Progenitor cell of endocrine pancreas (in vitro differentiated cells): Measurements from ENCODE around the gene PRKN. TPM values are rescaled to one million over a fixed set of nuclear protein-coding genes. Genes with fewer than 3 reads are reported as not detected.

Source experiments
- DNase-seq: peaks from one replicate; pipeline ENCODE4 v3.0.0; 2021; ENCODE audit warnings: low spot score; ENCODE audit not compliant: unreplicated experiment
- H3K27ac Mint-ChIP-seq: 2 replicates; pipeline ENCODE4 v1.8.0; 2021; ENCODE audit warnings: mild to moderate bottlenecking, moderate library complexity, mixed read lengths
- H3K27me3 Mint-ChIP-seq: 2 replicates; pipeline ENCODE4 v1.8.0; 2021; ENCODE audit warnings: mixed read lengths
- H3K36me3 Mint-ChIP-seq: 2 replicates; pipeline ENCODE4 v1.8.0; 2022; ENCODE audit warnings: mixed read lengths; ENCODE audit not compliant: insufficient read depth
- H3K4me1 Mint-ChIP-seq: 2 replicates; pipeline ENCODE4 v1.8.0; 2021; ENCODE audit warnings: low read depth, mixed read lengths
- H3K4me3 Mint-ChIP-seq: 2 replicates; pipeline ENCODE4 v1.8.0; 2021; ENCODE audit warnings: low read depth, mild to moderate bottlenecking, moderate library complexity, mixed read lengths
- H3K9me3 Mint-ChIP-seq: 2 replicates; pipeline ENCODE4 v1.8.0; 2021; ENCODE audit warnings: low read depth, mixed read lengths
- total RNA-seq: library from RNA; stranded (reverse); gene quantifications from 2 replicates; pipeline ENCODE4 v1.2.1, GENCODE V29; 2021
- TF ChIP-seq, protein P1 (sequence below): fragments of 200-600 bp; sonication (generic); IDR thresholded peaks from one replicate; pipeline ENCODE4 v1.5.0; 2021; ENCODE audit warnings: antibody characterized with exemption, mild to moderate bottlenecking; ENCODE audit not compliant: unreplicated experiment

Gene PRKN
- total RNA-seq, 1 donor from 2014 or later: 4.6 TPM

DNA sequence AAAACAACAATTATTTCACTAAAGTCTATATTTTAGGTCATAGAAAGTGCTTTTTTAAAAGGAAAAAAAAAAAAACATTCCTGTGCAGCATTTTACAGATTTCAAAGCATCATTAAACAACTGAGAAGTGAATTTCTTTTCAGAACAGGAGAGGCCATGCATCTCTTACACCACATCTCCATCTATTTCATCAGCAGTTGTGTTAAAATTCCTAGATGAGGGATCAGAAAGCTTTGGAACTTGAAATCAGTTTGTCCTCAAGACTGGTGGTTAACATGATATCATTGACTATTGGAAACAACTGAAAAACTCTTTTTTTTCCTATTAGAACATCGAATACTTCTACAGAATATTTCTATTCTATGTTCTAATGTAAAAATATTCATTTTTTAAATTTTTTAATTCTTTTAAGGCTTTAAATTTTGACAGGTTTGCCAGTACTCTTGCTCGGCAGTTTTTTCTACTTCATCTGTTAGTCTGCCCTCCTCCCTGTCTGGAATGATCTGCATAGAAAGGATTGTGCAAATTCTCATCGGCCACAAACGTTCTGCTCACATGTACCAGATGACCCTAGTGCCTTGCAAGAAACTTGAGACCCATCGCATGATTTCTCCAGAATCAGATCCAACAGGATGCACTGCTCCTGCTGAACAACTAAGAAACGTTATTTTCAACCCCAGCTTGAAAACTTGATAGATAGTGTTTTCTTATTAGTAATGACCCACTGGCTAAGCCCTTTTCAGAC, 1042.7 kb downstream of the PRKN start:
- Mint-ChIP-seq H3K27ac (no peak overlapping the region), H3K27me3 (no peaks in the 10 kb centered on the region), H3K4me3 (no peak overlapping the region), H3K9me3 (no peaks in the 10 kb centered on the region), H3K4me1 (no peaks in the 10 kb centered on the region), H3K36me3 (no peaks in the 10 kb centered on the region)
- TF ChIP-seq, protein P1, sequence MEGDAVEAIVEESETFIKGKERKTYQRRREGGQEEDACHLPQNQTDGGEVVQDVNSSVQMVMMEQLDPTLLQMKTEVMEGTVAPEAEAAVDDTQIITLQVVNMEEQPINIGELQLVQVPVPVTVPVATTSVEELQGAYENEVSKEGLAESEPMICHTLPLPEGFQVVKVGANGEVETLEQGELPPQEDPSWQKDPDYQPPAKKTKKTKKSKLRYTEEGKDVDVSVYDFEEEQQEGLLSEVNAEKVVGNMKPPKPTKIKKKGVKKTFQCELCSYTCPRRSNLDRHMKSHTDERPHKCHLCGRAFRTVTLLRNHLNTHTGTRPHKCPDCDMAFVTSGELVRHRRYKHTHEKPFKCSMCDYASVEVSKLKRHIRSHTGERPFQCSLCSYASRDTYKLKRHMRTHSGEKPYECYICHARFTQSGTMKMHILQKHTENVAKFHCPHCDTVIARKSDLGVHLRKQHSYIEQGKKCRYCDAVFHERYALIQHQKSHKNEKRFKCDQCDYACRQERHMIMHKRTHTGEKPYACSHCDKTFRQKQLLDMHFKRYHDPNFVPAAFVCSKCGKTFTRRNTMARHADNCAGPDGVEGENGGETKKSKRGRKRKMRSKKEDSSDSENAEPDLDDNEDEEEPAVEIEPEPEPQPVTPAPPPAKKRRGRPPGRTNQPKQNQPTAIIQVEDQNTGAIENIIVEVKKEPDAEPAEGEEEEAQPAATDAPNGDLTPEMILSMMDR: no peak
- no peak for DNase-seq

DNA sequence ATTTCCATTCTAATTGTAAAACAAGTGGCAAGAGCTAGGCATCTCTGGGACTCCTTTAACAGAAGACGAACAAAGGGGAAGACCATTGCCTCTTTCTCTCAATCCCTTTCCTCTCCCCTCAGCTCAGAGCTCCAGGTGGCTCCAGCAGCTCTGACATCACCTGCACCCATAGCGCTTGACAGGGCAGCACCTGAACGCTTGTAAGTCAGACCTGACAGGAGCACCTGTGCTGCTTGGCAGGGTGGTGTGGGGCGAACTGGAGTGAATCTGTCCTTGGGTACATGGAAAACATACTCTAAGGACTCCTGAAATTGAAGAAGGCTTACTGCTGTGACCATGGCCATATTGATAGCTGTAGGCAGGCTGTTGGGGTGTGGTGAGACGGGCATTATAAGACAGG, 1044.2 kb downstream of the PRKN start:
- H3K27ac Mint-ChIP-seq: no peak overlapping the region
- no peak overlapping the region for H3K4me3 Mint-ChIP-seq
- no peak for DNase-seq
- no peaks in the 10 kb centered on the region for H3K36me3 Mint-ChIP-seq
- no peaks in the 10 kb centered on the region for H3K27me3 Mint-ChIP-seq
- TF ChIP-seq, protein P1: no peak
- no peaks in the 10 kb centered on the region for H3K4me1 Mint-ChIP-seq
- no peaks in the 10 kb centered on the region for H3K9me3 Mint-ChIP-seq

DNA sequence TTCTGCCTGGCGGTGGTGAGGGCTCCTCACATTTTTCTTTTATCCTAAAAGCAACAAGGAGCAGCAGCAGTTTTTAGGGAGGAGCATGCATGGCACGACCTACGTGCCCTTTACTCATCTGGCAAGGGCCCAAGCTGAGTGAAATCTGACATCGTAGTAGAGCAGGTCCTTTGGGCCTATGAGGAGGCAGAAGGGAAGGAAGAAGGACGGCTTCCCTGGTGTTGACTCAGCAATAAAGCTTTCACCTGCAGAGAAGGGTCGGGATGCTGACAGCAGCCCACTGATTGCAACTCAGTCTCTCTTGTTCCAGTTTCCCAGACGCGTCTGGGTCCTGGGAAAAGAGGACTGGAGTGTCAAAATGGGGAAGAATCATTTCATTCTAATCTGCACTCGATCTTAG, 1044.6 kb downstream of the PRKN start:
- no peaks in the 10 kb centered on the region for H3K9me3 Mint-ChIP-seq
- TF ChIP-seq, protein P1: no peak
- H3K27me3 Mint-ChIP-seq: no peaks in the 10 kb centered on the region
- H3K36me3 Mint-ChIP-seq: no peaks in the 10 kb centered on the region
- no peak overlapping the region for H3K4me3 Mint-ChIP-seq
- no peaks in the 10 kb centered on the region for H3K4me1 Mint-ChIP-seq
- no peak overlapping the region for H3K27ac Mint-ChIP-seq
- DNase-seq: no peak

DNA sequence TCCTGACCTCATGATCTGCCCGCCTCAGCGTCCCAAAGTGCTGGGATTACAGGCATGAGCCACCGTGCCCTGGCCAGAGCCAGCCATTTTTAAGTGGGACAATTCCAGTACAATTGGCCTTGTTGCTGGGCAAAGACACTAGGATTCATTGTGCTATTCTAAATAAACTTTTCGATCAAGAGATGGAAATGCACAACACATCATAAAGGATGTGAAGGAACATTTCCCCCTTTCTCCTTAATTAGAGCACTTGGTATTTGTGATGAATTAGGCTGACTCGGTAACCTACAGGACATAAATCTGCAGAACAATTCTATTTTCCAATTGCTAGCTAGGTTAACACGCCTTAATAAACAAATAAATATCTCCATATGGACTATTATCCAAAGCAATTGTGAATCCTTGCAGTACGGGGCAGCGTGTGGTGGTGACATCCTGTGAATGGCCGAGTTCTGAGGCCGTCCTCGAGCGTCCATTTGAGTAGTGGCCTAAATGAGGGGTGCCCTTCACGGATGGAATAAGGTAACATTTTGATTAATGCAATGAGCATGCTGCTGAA, 1047.5 kb downstream of the PRKN start:
- no peaks in the 10 kb centered on the region for H3K9me3 Mint-ChIP-seq
- H3K27me3 Mint-ChIP-seq: no peaks in the 10 kb centered on the region
- no peaks in the 10 kb centered on the region for H3K36me3 Mint-ChIP-seq
- no peak overlapping the region for H3K4me3 Mint-ChIP-seq
- TF ChIP-seq, protein P1: no peak
- no peaks in the 10 kb centered on the region for H3K4me1 Mint-ChIP-seq
- no peak for DNase-seq
- H3K27ac Mint-ChIP-seq: no peak overlapping the region

DNA sequence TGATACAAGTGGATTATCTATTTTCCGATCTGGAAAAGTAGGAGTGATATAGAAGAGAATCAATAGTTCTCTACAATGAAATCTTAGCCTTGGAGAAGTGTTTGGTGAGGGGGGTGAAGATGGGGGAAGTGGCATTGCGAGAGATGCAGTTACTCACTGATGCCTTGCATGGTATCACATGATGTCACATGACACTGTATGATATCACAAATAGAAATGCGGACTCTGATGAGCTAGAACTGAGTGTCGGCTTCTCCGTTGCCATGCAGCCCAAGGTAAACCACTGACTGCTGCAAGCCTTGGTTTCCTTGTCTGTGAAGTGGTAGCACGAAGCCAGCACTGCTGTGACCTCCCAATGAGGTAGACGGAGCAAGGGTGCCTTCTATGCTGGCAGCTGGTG, 1050.4 kb downstream of the PRKN start:
- H3K4me1 Mint-ChIP-seq: no peaks in the 10 kb centered on the region
- DNase-seq: no peak
- no peaks in the 10 kb centered on the region for H3K27me3 Mint-ChIP-seq
- H3K36me3 Mint-ChIP-seq: no peaks in the 10 kb centered on the region
- H3K27ac Mint-ChIP-seq: no peak overlapping the region
- no peak overlapping the region for H3K4me3 Mint-ChIP-seq
- H3K9me3 Mint-ChIP-seq: no peaks in the 10 kb centered on the region
- TF ChIP-seq, protein P1: no peak
